Measurements from ENCODE around the gene EPAS1.
"Not testable (repeated sequence)": the region's sequence is repeated elsewhere in the genome, so short reads cannot be mapped to it uniquely, and the experiment has no call there.

EPAS1 gene

GRCh38 chr2:46386763-46387162, 89.6 kb downstream of the EPAS1 start:
- no peak for DNase-seq

GRCh38 chr2:46387292-46387691, 90.1 kb downstream of the EPAS1 start:
- no peak for DNase-seq

DNA sequence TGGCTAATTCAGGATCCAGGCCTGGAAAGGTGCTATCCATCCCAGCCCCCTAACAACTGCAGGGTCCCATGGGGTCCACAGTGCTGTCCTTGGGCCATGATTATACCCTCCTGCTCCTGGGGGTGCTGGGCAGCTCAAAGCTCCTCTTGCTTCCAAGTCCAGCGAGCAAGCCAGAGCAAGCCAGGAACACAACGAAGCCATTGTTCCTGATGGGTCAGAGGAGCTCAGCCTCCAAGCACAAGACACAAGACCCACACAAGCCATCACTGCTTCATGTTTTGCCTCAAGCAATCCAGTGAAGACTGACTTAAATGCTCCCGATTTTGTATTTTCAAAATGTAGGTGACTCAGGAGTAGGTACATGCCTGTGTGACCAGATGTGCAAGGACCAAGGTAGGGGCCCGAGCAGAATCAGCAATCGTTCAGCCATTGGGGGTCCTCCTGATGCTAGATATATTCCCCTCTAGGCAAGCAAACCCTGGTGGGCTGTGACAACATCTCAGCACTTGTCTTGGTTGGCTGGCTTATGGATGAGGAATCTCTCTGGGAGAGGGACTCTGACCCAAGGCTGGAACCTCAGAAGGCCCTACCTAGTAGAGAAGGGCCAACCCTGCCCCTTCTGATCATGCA, 90.8 kb downstream of the EPAS1 start:
- DNase-seq, result no peak

DNA sequence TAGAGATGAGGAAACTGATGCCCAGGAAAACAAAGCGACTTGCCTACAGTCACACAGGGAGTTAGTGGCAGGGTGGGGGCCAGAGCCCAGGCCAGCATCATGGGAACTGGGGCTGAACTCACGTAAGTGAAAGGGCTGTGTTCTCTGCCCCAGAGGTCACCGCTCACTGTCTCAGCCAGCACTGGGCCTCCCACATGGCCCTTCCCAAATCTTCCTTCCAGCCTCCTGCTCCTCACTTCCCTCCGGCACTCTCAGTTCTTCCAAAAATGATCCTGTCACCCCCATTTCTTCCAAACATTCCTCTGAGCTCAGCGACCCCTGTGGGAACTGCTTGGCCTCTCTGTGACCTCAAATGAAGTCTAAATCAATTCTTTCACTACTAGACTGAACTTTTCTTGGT, 91.7 kb downstream of the EPAS1 start:
- no peak for DNase-seq

GRCh38 chr2:46389417-46389916, 92.3 kb downstream of the EPAS1 start:
- no peak for DNase-seq

GRCh38 chr2:46390036-46390435, 92.8 kb downstream of the EPAS1 start:
- no peak for DNase-seq

- DNase-seq, result no peak
Observed at GRCh38 chr2:46390901-46391395, 93.7 kb downstream of the EPAS1 start.

GRCh38 chr2:46392561-46393346, 95.5 kb downstream of the EPAS1 start:
- DNase-seq, result no peak

DNA sequence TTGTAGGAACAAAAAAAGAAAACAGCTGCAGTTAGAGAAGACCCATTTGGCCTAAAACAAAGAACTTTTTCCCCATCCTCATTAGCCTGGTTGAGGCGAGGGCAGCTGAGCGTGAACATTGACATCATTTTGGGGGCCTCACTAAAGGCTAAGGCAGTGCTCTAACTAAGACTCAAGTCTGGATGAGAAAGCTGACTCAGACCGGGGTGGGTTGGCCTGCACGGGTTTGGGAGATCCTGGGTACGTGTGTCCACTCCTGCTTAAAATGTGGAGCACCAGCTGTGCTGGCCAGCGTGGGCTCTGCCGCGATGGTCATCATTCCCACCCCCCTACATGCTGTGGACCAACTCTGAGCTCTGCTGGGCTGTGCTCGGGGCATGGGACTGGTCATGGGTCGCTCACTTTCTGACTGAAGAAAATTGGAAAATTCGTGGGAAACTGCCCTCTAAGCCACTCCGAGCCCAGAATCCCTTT, 96.2 kb downstream of the EPAS1 start:
- DNase-seq, result no peak

DNA sequence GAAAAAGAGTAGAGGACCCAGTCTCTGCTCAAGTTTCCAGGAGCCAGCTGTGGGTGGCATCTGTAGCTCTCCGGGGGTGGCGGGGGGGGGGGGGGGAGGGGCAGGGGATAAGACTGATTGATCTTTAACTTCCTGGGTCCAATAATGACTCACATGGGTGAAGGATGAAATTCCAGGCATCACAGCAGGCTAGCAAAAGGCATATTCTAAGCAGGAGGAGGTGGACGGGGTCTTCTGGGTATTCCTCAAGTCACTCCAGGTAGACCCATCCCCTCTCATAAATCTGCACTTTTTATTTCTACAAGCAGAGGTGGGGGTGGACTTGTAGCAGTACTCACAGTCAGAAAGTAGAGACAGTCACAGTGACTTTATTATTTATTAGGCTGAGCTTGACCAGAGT, 96.7 kb downstream of the EPAS1 start:
- no peak for DNase-seq

- no peak for DNase-seq
Observed at GRCh38 chr2:46394649-46395510, 97.7 kb downstream of the EPAS1 start.

DNA sequence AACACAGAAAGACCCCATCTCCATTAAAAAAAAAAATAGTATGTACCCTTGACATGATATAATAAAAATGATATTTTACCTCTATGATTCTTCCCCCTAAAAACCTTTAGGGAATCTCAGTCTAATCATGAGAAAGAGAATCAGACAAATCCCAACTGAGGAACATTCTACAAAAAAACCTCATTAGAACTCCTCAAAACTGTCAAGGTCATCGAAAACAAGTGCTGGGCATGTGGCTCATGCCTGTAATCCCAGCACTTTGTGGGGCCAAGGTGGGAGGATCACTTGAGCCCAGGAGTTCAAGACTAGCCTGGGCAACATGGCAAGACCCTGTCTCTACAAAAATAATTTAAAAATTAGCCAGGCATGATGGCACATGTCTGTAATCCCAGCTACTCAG, 98.5 kb downstream of the EPAS1 start:
- not testable (repeated sequence) for DNase-seq

GRCh38 chr2:46400016-46400415, 102.8 kb downstream of the EPAS1 start:
- DNase-seq, result no peak

DNA sequence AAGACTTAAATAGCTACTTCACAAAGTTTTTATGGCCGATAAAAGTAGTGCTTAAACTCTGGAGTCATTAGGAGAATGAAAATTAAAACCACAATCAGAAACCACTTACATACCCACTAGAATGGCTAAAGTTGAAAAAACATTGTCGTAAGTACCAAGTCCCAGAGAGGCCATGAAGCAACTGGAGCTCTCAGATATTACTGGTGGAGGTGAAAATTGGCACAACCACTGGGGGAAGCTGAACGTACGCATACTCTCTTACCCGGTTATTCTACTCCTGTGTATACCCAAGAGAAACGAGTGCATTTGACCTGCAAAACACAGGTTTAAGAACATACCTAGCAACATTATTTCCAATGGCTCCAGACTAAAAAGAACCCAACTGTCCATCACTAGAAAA, 105.7 kb downstream of the EPAS1 start:
- DNase-seq, result no peak

GRCh38 chr2:46404181-46404759, 107.1 kb downstream of the EPAS1 start:
- DNase-seq, result no peak

DNA sequence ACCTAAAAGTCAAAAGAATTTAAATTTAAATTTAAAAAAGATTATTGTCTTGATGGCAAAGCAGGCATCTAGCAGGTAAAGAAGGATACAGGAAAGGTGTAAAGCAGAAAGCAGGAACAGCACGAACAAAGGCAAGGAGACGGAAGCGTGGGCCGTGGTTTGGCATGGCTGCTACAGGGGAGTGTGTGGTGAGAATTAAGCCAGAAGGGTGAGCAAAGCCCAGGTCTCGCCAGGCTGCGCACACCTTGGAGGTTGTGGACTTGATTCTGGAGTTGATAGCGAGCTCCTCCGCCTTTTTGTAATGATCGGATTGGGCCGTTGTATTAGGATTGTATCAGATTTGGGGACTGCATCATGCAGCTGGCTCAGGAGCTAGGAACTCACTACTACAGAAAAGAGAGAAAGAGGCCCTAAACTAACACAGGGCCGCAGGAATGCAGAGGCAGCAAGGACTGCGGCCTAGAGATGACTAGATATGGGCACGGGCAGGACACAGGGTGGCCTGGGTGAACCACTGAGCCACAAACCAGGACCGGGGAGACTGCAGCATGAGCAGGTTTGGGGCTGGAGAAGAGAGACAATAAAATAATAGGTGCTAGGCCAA, 110.7 kb downstream of the EPAS1 start:
- DNase-seq, result no peak

GRCh38 chr2:46409756-46410155, 112.5 kb downstream of the EPAS1 start:
- DNase-seq, result no peak

- DNase-seq, result no peak
Observed at GRCh38 chr2:46410273-46411244, 113.4 kb downstream of the EPAS1 start.

GRCh38 chr2:46411245-46411641, 114.0 kb downstream of the EPAS1 start:
- DNase-seq, result no peak

GRCh38 chr2:46411985-46412384, 114.8 kb downstream of the EPAS1 start:
- no peak for DNase-seq

DNA sequence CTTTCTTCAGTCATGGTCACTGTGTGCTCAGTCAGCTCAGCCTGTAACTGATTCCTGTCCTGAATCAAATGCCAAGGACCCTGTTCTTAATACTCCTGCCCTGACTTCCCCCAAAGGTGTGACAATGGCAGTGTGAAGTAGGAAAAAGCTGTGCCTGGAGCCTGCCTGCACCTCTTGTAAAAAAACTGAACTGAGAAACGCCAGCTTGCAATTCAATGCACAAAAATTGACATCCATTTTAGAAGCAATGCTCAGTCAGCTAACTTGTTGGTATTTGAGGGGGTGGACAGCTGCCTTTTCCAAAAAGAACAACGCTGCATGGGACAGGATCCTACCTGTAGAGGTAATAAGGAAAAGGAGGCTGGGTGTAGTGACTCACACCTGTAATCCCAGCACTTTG, 115.9 kb downstream of the EPAS1 start:
- no peak for DNase-seq

Data from activated CD4-positive, alpha-beta T cell treated with anti-CD3 and anti-CD28 coated beads for 1 hour (primary cell).